Mesendoderm (in vitro differentiated cells): Measurements from ENCODE around the gene NEURL4.

Source experiments
- DNase-seq: peaks from one replicate; pipeline ENCODE4 v3.0.0; 2013
- H2AK5ac ChIP-seq: 2 replicates; pipeline ENCODE4 v1.6.1; 2013; ENCODE audit warnings: low read length, inconsistent platforms
- H2BK120ac ChIP-seq: 2 replicates; pipeline ENCODE4 v1.6.1; 2013; ENCODE audit warnings: low read depth, mild to moderate bottlenecking, low read length, moderate library complexity, mixed read lengths
- H2BK15ac ChIP-seq: replicated peaks from 2 replicates; pipeline ENCODE4 v1.6.1; 2013; ENCODE audit warnings: low read depth, mild to moderate bottlenecking, moderate library complexity
- H2BK5ac ChIP-seq: 2 replicates; pipeline ENCODE4 v1.6.1; 2013; ENCODE audit warnings: low read length, inconsistent platforms
- H3K18ac ChIP-seq: 2 replicates; pipeline ENCODE4 v1.6.1; 2013; ENCODE audit warnings: mild to moderate bottlenecking, low read length, mixed read lengths
- H3K23ac ChIP-seq: one replicate; pipeline ENCODE4 v1.6.1; 2013; ENCODE audit warnings: low read length
- H3K27ac ChIP-seq: 2 replicates; pipeline ENCODE4 v1.5.1; 2013; ENCODE audit warnings: low read depth, mild to moderate bottlenecking, inconsistent platforms, low read length, moderate library complexity
- H3K27me3 ChIP-seq: 2 replicates; pipeline ENCODE4 v1.6.1; 2013; ENCODE audit warnings: low read length, control low read depth, mild to moderate bottlenecking, inconsistent platforms; ENCODE audit not compliant: insufficient read depth, poor library complexity
- H3K36me3 ChIP-seq: 2 replicates; pipeline ENCODE4 v1.6.1; 2013; ENCODE audit warnings: low read length, inconsistent platforms; ENCODE audit not compliant: control insufficient read depth, insufficient read depth
- H3K4ac ChIP-seq: one replicate; pipeline ENCODE4 v1.6.1; 2013; ENCODE audit warnings: low read depth, mild to moderate bottlenecking, low read length, moderate library complexity
- H3K4me1 ChIP-seq: 2 replicates; pipeline ENCODE4 v1.6.1; 2013; ENCODE audit warnings: low read depth, low read length, inconsistent platforms; ENCODE audit not compliant: control insufficient read depth
- H3K4me2 ChIP-seq: 2 replicates; pipeline ENCODE4 v1.6.1; 2013; ENCODE audit warnings: low read length
- H3K4me3 ChIP-seq: 2 replicates; pipeline ENCODE4 v1.5.1; 2013; ENCODE audit warnings: mild to moderate bottlenecking, low read length
- H3K56ac ChIP-seq: one replicate; pipeline ENCODE4 v1.6.1; 2013; ENCODE audit warnings: low read length
- H3K79me1 ChIP-seq: 2 replicates; pipeline ENCODE4 v1.6.1; 2013; ENCODE audit warnings: low read length, inconsistent platforms
- H3K79me2 ChIP-seq: 2 replicates; pipeline ENCODE4 v1.6.1; 2013; ENCODE audit warnings: mild to moderate bottlenecking, low read length; ENCODE audit not compliant: control insufficient read depth, insufficient read depth
- H3K9ac ChIP-seq: 2 replicates; pipeline ENCODE4 v1.6.1; 2013; ENCODE audit warnings: low read length, inconsistent platforms
- H4K5ac ChIP-seq: one replicate; pipeline ENCODE4 v1.6.1; 2013; ENCODE audit warnings: low read length
- H4K8ac ChIP-seq: one replicate; pipeline ENCODE4 v1.6.1; 2013; ENCODE audit warnings: low read depth, mild to moderate bottlenecking, control low read depth, low read length, moderate library complexity
- WGBS: extraction: QIAGEN DNeasy Blood & Tissue Kit; methylation state at CpG from one replicate; pipeline ENCODE4 v1.1.7; 2013; ENCODE audit warnings: low lambda C conversion rate, missing lambda C conversion rate; ENCODE audit not compliant: insufficient coverage; ENCODE audit errors: extremely low coverage; 5-methylcytosine and 5-hydroxymethylcytosine counted together

Gene NEURL4

DNA sequence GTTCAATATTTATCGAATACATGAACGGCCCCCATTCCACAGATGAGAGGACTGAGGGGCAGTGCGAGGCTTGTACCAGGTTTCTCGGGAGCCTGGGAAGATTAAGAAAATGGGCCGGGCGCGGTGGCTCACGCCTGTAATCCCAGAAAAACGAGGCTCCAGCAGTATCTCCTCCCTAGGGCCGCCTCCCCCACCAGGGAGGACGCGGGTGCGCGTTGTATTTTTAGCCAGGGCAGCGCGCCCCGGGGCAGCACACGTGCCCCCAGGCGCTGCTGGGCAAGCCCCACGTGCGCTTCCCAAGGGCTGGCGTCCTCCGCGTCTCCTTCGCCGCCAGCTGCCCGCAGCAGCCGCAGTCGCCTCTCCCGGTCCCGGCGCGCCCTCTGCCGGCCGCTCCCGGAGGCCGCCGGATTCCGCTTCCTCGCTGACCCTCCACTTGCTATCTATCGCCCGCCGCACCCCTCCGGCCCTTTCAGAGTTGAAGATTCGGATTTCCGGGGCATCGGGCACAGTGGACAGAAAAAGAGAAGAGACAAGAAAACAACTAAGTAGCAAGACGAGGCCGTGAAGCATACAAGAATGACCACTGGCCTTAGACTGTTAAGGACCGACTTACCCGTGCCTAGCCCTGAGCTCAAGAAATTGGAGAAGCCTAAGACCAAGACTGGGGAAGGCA, 32.8 kb downstream of the NEURL4 start:
- no peak overlapping the region for H3K4ac ChIP-seq
- H2BK120ac ChIP-seq = no peak overlapping the region
- peaks cover 4% of the 10 kb centered on the region for H3K27me3 ChIP-seq
- no peak overlapping the region for H3K18ac ChIP-seq
- no peak overlapping the region for H3K23ac ChIP-seq
- no peak overlapping the region for H4K8ac ChIP-seq
- no peak overlapping the region for H2BK15ac ChIP-seq
- H3K79me2 ChIP-seq = no peaks in the 10 kb centered on the region
- H2AK5ac ChIP-seq = no peak overlapping the region
- no peaks in the 10 kb centered on the region for H3K36me3 ChIP-seq
- H4K5ac ChIP-seq = no peak overlapping the region
- DNase-seq = peak; percentile 87
- no peaks in the 10 kb centered on the region for H3K4me1 ChIP-seq
- H3K9ac ChIP-seq = peak overlapping the region; percentile 17
- no peak overlapping the region for H3K4me2 ChIP-seq
- H3K56ac ChIP-seq = peak overlapping the region; percentile 37
- no peak overlapping the region for H3K4me3 ChIP-seq
- H2BK5ac ChIP-seq = no peak overlapping the region
- H3K79me1 ChIP-seq = no peaks in the 10 kb centered on the region
- no CpG with 5 or more reads among the region's 51 CpGs for WGBS
- no peak overlapping the region for H3K27ac ChIP-seq

GRCh38 chr17:7295230-7296180, 33.6 kb downstream of the NEURL4 start:
- Histone ChIP-seq H3K18ac (no peak overlapping the region), H3K4ac (no peak overlapping the region), H3K79me2 (no peaks in the 10 kb centered on the region), H4K8ac (no peak overlapping the region), H4K5ac (no peak overlapping the region), H3K27ac (no peak overlapping the region), H3K4me2 (no peak overlapping the region), H3K23ac (no peak overlapping the region), H3K27me3 (peaks cover 4% of the 10 kb centered on the region), H2BK15ac (no peak overlapping the region), H3K36me3 (no peaks in the 10 kb centered on the region), H2AK5ac (no peak overlapping the region), H3K4me1 (no peaks in the 10 kb centered on the region), H3K79me1 (no peaks in the 10 kb centered on the region), H3K4me3 (no peak overlapping the region), H2BK5ac (no peak overlapping the region), H3K9ac (no peak overlapping the region), H2BK120ac (no peak overlapping the region), H3K56ac (peak overlapping the region; percentile 37)
- WGBS = no CpG with 5 or more reads among the region's 42 CpGs
- no peak for DNase-seq

DNA sequence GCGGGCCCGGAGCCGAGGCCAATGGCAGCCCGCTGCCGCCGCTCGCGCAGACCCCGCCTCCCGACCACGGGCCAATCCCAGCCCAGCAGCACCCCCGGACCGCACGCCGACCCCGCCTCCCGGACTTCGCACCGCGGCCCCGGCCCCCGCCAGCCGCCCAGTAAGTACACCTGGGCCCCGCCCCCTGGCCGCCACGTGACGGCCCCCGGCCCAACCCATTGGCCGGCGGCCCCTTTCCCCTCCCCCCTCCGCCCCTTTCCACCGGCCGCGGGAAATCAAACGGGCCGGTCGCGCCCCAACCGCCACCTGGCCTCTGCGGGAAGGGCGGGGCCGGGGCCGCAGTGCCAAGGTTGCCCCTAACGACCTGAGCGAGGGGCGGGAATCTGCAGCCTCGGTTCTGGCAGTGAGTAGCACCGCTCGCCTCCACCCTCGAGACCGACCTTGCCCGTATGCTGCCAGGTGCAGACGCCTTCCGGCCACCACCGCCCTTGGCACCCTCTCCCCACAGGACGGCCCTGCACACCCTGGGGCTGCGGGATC, 34.5 kb downstream of the NEURL4 start, which contains the start of gene YBX2:
Gene YBX2, minus strand, starts transcription at position 26 of the 540 bp plus-strand sequence. CDS start 139 bp downstream, outside the sequence.
- no peak within 1 kb of the TSS for H3K18ac ChIP-seq
- H2BK120ac ChIP-seq = no peak within 1 kb of the TSS
- no peak within 1 kb of the TSS for H3K23ac ChIP-seq
- H2AK5ac ChIP-seq = no peak within 1 kb of the TSS
- H3K27ac ChIP-seq = no peak within 1 kb of the TSS
- no peak within 1 kb of the TSS for H4K5ac ChIP-seq
- no peak within 1 kb of the TSS for H3K4me3 ChIP-seq
- H3K4ac ChIP-seq = no peak within 1 kb of the TSS
- no peak within 1 kb of the TSS for H2BK15ac ChIP-seq
- H3K4me2 ChIP-seq = peak within 1 kb of the TSS; percentile 66
- no peaks in the 10 kb centered on the region for H3K4me1 ChIP-seq
- H4K8ac ChIP-seq = no peak within 1 kb of the TSS
- H3K79me2 ChIP-seq = no peaks in the 10 kb centered on the region
- H2BK5ac ChIP-seq = no peak within 1 kb of the TSS
- WGBS = no CpG with 5 or more reads among the region's 57 CpGs
- no peaks in the 10 kb centered on the region for H3K36me3 ChIP-seq
- H3K79me1 ChIP-seq = no peaks in the 10 kb centered on the region
- DNase-seq = peak; percentile 92
- peak within 1 kb of the TSS; percentile 54 for H3K9ac ChIP-seq
- H3K56ac ChIP-seq = peak within 1 kb of the TSS; percentile 79
- peaks cover 4% of the 10 kb centered on the region for H3K27me3 ChIP-seq

DNA sequence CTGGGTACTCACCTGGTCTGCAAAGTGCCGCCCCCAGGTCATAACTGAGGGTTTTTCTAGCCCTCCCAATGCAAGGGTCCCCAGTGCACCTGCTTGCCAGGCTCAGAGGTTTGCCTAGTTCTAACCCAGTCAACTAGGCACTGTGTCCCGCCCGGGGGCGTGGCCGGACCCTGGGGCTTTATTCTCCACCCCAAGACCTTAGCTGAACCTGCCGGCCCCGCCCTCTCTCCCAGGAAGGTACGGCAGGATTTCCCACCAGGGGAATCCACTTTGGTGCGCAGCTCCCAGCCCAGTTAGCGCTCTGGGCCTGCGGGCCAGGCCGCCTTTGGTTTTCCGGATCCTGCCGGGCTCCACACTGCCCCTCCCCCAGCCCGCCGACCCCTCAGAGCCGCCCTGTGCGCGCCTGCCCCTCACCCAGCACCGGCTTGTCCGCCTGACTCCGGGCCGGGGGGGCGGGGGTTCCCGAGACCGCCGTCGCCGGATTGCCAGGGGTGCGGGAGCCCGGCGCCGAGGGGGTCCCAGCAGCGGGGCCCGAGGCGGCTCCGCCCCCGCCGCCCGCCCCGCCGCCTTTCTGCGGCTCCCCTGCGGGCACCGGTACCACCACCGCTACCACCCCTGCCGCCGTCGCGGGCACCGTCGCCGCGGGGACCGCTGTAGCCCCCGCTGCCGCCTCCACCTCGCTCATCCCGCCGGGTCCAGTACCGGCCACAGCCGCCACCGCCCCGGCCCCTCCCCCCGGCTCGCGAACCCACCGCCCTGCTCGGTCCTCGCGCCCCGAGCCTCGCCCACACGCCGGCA, 35.1 kb downstream of the NEURL4 start:
- WGBS = no CpG with 5 or more reads among the region's 75 CpGs
- Histone ChIP-seq H3K4ac (no peak overlapping the region), H3K4me2 (no peak overlapping the region), H3K79me2 (no peaks in the 10 kb centered on the region), H2BK5ac (no peak overlapping the region), H3K4me1 (no peaks in the 10 kb centered on the region), H3K36me3 (no peaks in the 10 kb centered on the region), H3K27ac (no peak overlapping the region), H4K8ac (no peak overlapping the region), H2BK120ac (no peak overlapping the region), H3K4me3 (no peak overlapping the region), H3K9ac (no peak overlapping the region), H2AK5ac (no peak overlapping the region), H3K79me1 (no peaks in the 10 kb centered on the region), H4K5ac (no peak overlapping the region), H3K23ac (no peak overlapping the region), H2BK15ac (no peak overlapping the region), H3K56ac (peak overlapping the region; percentile 56), H3K18ac (no peak overlapping the region), H3K27me3 (peaks cover 4% of the 10 kb centered on the region)
- peak; percentile 67 for DNase-seq

GRCh38 chr17:7293159-7293558, 36.0 kb downstream of the NEURL4 start:
- Histone ChIP-seq H3K27ac (no peak overlapping the region), H3K4me3 (no peak overlapping the region), H3K79me2 (no peaks in the 10 kb centered on the region), H3K18ac (no peak overlapping the region), H3K56ac (no peak overlapping the region), H3K79me1 (no peaks in the 10 kb centered on the region), H3K9ac (no peak overlapping the region), H3K27me3 (peaks cover 4% of the 10 kb centered on the region), H2BK5ac (no peak overlapping the region), H2BK15ac (no peak overlapping the region), H2BK120ac (no peak overlapping the region), H3K23ac (no peak overlapping the region), H4K8ac (no peak overlapping the region), H2AK5ac (no peak overlapping the region), H3K36me3 (no peaks in the 10 kb centered on the region), H4K5ac (no peak overlapping the region), H3K4ac (no peak overlapping the region), H3K4me2 (no peak overlapping the region), H3K4me1 (no peaks in the 10 kb centered on the region)
- WGBS = no CpG with 5 or more reads among the region's 11 CpGs
- no peak for DNase-seq
